Uterus (tissue), 4 donors: ENCODE data around the gene TAPBP. TPM values are rescaled to one million over a fixed set of nuclear protein-coding genes. Genes with fewer than 3 reads are reported as not detected.
"Not testable (repeated sequence)": the region's sequence is repeated elsewhere in the genome, so short reads cannot be mapped to it uniquely, and the experiment has no call there.

ENCODE experiments used
- DNase-seq, 2 donors: peaks; one replicate each; pipeline ENCODE4 v3.0.0-alpha.2; 2019 to 2020
- H3K27ac ChIP-seq, 2 donors: fragments of 200-600 bp; sonication (generic); 1 replicate in 1 of 2; 2 replicates in 1 of 2; pipeline ENCODE4 v1.5.1; 2016 to 2018
- H3K27me3 ChIP-seq, 2 donors: fragments of 200-600 bp; sonication (generic); one replicate each; pipeline ENCODE4 v1.5.1; 2018 to 2019; ENCODE audit warnings: control low read depth in 1 of 2
- H3K36me3 ChIP-seq, 2 donors: fragments of 200-600 bp; sonication (generic); one replicate each; pipeline ENCODE4 v1.5.1; 2019; ENCODE audit warnings: control low read depth in 1 of 2
- H3K4me1 ChIP-seq, 2 donors: fragments of 200-600 bp; sonication (generic); one replicate each; pipeline ENCODE4 v1.5.1; 2018 to 2019; ENCODE audit warnings: control low read depth in 1 of 2
- H3K4me3 ChIP-seq, 2 donors: fragments of 200-600 bp; sonication (generic); 1 replicate in 1 of 2; 2 replicates in 1 of 2; pipeline ENCODE4 v1.5.1; 2018 to 2019; ENCODE audit warnings: mild to moderate bottlenecking in 1 of 2
- H3K9me3 ChIP-seq, 2 donors: fragments of 200-600 bp; sonication (generic); one replicate each; pipeline ENCODE4 v1.5.1; 2019; ENCODE audit warnings: control low read depth in 1 of 2
- CTCF ChIP-seq, 4 experiments: fragments of 200-600 bp in 2 of 4; fragments of 450-650 bp in 2 of 4; sonication (generic) in 2 of 4; IDR thresholded peaks; one replicate each; pipeline ENCODE4 v1.5.1; 2016 to 2019; ENCODE audit warnings: antibody characterized with exemption in 4 of 4, mild to moderate bottlenecking in 2 of 4, moderate library complexity in 1 of 4
- POLR2A ChIP-seq, 2 donors: fragments of 450-650 bp; IDR thresholded peaks; one replicate each; pipeline ENCODE4 v1.6.1; 2016; ENCODE audit warnings: antibody characterized with exemption in 2 of 2, mild to moderate bottlenecking in 1 of 2, moderate library complexity in 1 of 2
- intact Hi-C: fragments of 100-400 bp; cut with DNase I; formaldehyde crosslinking; loops from one replicate; pipeline ENCODE4 v1.15.1; 2023; ENCODE audit warnings: low total_unique reads
- total RNA-seq, 4 donors: library from RNA; depleted of rRNA in 3 of 4; stranded (reverse); fragments of >200 nt in 3 of 4; gene quantifications; one replicate each; pipeline versions ENCODE4 v1.1.0 to v1.2.4, GENCODE V29; 2014 to 2023
- donor health status: DM: yes; HTN: yes; CAD: no.

The TAPBP gene
- total RNA-seq, 4 donors from 2014 or later: 17.6 to 83.9 (median 41.4) TPM

DNA sequence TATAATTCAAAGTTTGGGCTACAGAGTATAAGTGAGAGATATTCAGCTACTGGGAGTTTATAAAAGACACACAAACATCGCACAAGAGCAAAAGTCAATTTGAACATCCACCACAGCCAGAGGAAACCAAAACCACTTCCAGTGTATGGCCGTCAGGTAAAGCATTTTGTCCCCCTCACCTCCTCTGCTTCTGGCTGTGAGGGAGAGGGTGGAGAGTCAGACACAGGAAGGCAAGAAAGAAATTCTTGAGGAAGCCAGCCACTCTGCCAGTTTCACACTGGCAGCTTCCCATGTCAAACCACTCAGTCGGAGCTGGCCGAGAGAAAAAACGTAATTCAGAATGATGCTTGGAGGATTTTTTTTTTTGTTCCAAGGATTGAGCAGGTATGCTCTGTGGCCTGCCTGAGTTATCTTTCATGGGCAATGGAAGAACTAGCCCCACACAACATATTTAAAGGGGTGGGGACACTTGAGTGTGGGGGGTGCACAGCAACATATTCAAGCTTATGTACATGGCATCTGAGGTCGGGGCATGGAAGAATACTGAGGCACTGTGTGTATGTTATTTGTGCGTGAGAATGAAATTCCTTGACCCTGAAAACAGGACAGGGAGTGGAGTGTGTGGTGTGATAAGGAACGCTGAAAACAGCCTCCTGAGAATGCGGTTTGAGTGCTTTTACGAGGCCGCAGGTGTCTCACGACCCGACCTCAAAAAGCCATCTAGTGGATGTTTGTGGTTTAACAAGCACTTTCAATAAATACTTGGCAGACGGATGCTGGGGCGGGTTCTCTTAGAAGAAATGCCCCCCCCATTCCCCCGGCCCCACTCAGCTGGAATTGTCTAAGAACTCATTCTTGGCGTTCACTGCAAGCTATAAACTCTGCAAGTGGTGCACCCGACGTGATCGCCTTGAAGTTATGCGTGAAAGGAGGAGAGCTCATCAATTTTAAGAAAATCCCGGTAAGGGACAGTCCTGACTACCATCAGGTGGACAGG, 31.1 kb upstream of the TAPBP start:
- intact Hi-C loops: no loop called here
- Histone ChIP-seq H3K27ac (peak overlapping the region; percentile 1 to 7), H3K36me3 (no peaks in the 10 kb centered on the region), H3K9me3 (no peaks in the 10 kb centered on the region), H3K27me3 (no peaks in the 10 kb centered on the region), H3K4me3 (no peak overlapping the region), H3K4me1 (no peaks in the 10 kb centered on the region)
- no peak for TF ChIP-seq POLR2A (IDR thresholded peaks at IDR 0.05)
- TF ChIP-seq CTCF (IDR thresholded peaks at IDR 0.05): peak; percentile 54 to 72 (median 70)
- DNase-seq: peak; percentile 69 to 81

GRCh38 chr6:33343953-33344611, 30.2 kb upstream of the TAPBP start:
- H3K27me3 ChIP-seq: no peaks in the 10 kb centered on the region
- intact Hi-C loops: no loop called here

DNA sequence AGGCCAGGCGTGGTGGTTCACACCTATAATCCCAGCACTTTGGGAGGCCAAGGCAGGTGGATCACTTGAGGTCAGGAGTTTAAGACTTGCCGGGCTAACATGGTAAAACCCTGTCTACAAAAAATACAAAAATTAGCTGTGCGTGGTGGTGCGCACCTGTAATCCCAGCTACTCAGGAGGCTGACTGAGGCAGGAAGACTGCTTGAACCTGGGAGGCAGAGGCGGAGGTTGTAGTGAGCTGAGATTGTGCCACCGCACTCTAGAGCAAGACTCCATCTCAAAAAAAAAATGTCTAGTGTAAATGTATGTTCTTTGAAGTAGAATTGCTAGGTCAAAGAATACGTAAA, 29.7 kb upstream of the TAPBP start:
- H3K9me3 ChIP-seq, H3K4me3 ChIP-seq, DNase-seq, intact Hi-C loops, H3K4me1 ChIP-seq, H3K27me3 ChIP-seq, H3K36me3 ChIP-seq, H3K27ac ChIP-seq: not testable (repeated sequence)

More at GRCh38 chr6:33343953-33344611, 30.2 kb upstream of the TAPBP start:
- Histone ChIP-seq H3K4me1 (no peaks in the 10 kb centered on the region), H3K36me3 (no peaks in the 10 kb centered on the region), H3K27ac (no peak overlapping the region), H3K4me3 (no peak overlapping the region), H3K9me3 (no peaks in the 10 kb centered on the region)
- no peak for TF ChIP-seq CTCF (IDR thresholded peaks at IDR 0.05)
- TF ChIP-seq POLR2A (IDR thresholded peaks at IDR 0.05): no peak
- DNase-seq: no peak

- H3K4me1 ChIP-seq: no peaks in the 10 kb centered on the region
- no peak for DNase-seq
- no peak overlapping the region for H3K27ac ChIP-seq
- intact Hi-C loops: no loop called here
- no peaks in the 10 kb centered on the region for H3K27me3 ChIP-seq
- no peak overlapping the region for H3K4me3 ChIP-seq
- no peak for TF ChIP-seq CTCF (IDR thresholded peaks at IDR 0.05)
- no peak for TF ChIP-seq POLR2A (IDR thresholded peaks at IDR 0.05)
- no peaks in the 10 kb centered on the region for H3K36me3 ChIP-seq
- H3K9me3 ChIP-seq: no peaks in the 10 kb centered on the region
Observed at GRCh38 chr6:33339193-33339592, 25.3 kb upstream of the TAPBP start.

DNA sequence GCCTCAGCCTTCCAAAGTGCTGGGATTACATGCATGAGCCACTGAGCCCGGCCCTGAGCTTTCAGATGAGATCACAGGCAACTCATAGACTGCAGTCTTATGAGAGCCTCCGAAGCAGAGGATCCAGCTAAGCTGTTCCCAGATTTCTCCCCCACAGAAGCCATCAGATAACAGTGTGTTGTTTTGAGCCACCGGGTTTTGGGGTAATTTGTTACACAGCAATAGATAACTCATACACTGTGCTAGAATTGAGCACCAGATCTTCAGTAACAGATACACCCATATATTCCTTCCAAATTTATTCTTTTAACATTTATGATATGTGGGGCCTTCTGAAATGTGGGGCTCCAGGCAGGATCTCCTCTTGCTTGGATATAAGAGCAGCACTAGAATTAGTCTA, 22.6 kb upstream of the TAPBP start:
- no peaks in the 10 kb centered on the region for H3K27me3 ChIP-seq
- no peak overlapping the region for H3K27ac ChIP-seq
- TF ChIP-seq POLR2A (IDR thresholded peaks at IDR 0.05) (no peak), CTCF (IDR thresholded peaks at IDR 0.05) (no peak)
- intact Hi-C loops: no loop called here
- H3K4me3 ChIP-seq: no peak overlapping the region
- no peaks in the 10 kb centered on the region for H3K9me3 ChIP-seq
- H3K4me1 ChIP-seq: no peaks in the 10 kb centered on the region
- no peak for DNase-seq
- H3K36me3 ChIP-seq: no peaks in the 10 kb centered on the region
